GM18868 (cell line): ENCODE measurements around the gene RPS6KA5.
"Not testable (repeated sequence)": the region's sequence is repeated elsewhere in the genome, so short reads cannot be mapped to it uniquely, and the experiment has no call there.

Source experiments
- ATAC-seq: cut with Tn5 transposase; IDR thresholded peaks from one replicate; pipeline ENCODE4 v1.9.1; 2021; ENCODE audit warnings: mild to moderate bottlenecking, moderate library complexity; ENCODE audit not compliant: unreplicated experiment

Gene RPS6KA5

GRCh38 chr14:91068642-91069041 is 8.2 kb upstream of the RPS6KA5 start:
- no peak for ATAC-seq

- no peak for ATAC-seq
These were observed 6.7 kb upstream of the RPS6KA5 start for GRCh38 chr14:91067186-91067585.

- ATAC-seq: no peak
These were observed 4.8 kb upstream of the RPS6KA5 start for GRCh38 chr14:91065266-91065665.

GRCh38 chr14:91063119-91063518 is 2.7 kb upstream of the RPS6KA5 start:
- ATAC-seq: no peak

GRCh38 chr14:91062600-91062999 is 2.2 kb upstream of the RPS6KA5 start:
- no peak for ATAC-seq

- ATAC-seq: no peak
These were observed 831 bp upstream of the RPS6KA5 start for GRCh38 chr14:91061056-91061887.

GRCh38 chr14:91059576-91060350 is 678 bp downstream of the RPS6KA5 start:
- peak; percentile 19 for ATAC-seq

- no peak for ATAC-seq
These were observed 2.3 kb downstream of the RPS6KA5 start for GRCh38 chr14:91058042-91058581.

- ATAC-seq: no peak
These were observed 4.1 kb downstream of the RPS6KA5 start for GRCh38 chr14:91056361-91056760.

GRCh38 chr14:91055016-91055415 is 5.4 kb downstream of the RPS6KA5 start:
- no peak for ATAC-seq

GRCh38 chr14:91048676-91049075 is 11.8 kb downstream of the RPS6KA5 start:
- ATAC-seq: no peak

GRCh38 chr14:91048265-91048664 is 12.2 kb downstream of the RPS6KA5 start:
- ATAC-seq: no peak

GRCh38 chr14:91047174-91047753 is 13.2 kb downstream of the RPS6KA5 start:
- no peak for ATAC-seq

GRCh38 chr14:91046488-91047072 is 13.9 kb downstream of the RPS6KA5 start:
- ATAC-seq: no peak

GRCh38 chr14:91041450-91041849 is 19.0 kb downstream of the RPS6KA5 start:
- ATAC-seq: no peak

- no peak for ATAC-seq
These were observed 19.9 kb downstream of the RPS6KA5 start for GRCh38 chr14:91040545-91040944.

GRCh38 chr14:91038439-91038838 is 22.0 kb downstream of the RPS6KA5 start:
- no peak for ATAC-seq

GRCh38 chr14:91036741-91037469 is 23.5 kb downstream of the RPS6KA5 start:
- no peak for ATAC-seq

- ATAC-seq: no peak
These were observed 24.6 kb downstream of the RPS6KA5 start for GRCh38 chr14:91035855-91036254.

- not testable (repeated sequence) for ATAC-seq
These were observed 26.1 kb downstream of the RPS6KA5 start for GRCh38 chr14:91034379-91034778.
